HL-60 (cell line): ENCODE results near the gene SPON2.

Experiments
- DNase-seq, 2 experiments: peaks; one replicate each; pipeline ENCODE4 v3.0.0-alpha.2; 2010 to 2020; ENCODE audit warnings: low read depth in 1 of 2, low spot score in 1 of 2
- H3K27ac ChIP-seq: fragments of 250-450 bp; sonication (Bioruptor Pico); replicated peaks from 2 replicates; pipeline ENCODE4 v1.5.1; 2020; ENCODE audit warnings: mild to moderate bottlenecking, moderate library complexity
- H3K27me3 ChIP-seq: fragments of 250-450 bp; sonication (Bioruptor Pico); 2 replicates; pipeline ENCODE4 v1.5.1; 2021; ENCODE audit warnings: mild to moderate bottlenecking, moderate library complexity; ENCODE audit not compliant: insufficient read depth, poor library complexity, severe bottlenecking
- H3K4me3 ChIP-seq: replicated peaks from 2 replicates; pipeline ENCODE4 v1.5.1; 2011; ENCODE audit warnings: mild to moderate bottlenecking, control low read depth, low read length; ENCODE audit not compliant: insufficient read depth
- CTCF ChIP-seq: IDR thresholded peaks from one replicate; pipeline ENCODE4 v1.5.1; 2011; ENCODE audit warnings: low read length, control low read depth, inconsistent platforms; ENCODE audit not compliant: insufficient read depth
- GABPA ChIP-seq: IDR thresholded peaks from 2 replicates; pipeline ENCODE4 v1.6.1; 2012; ENCODE audit warnings: low read depth
- POLR2AphosphoS5 ChIP-seq: IDR thresholded peaks from 2 replicates; pipeline ENCODE4 v1.6.1; 2012; ENCODE audit warnings: low read depth
- REST ChIP-seq: IDR thresholded peaks from 2 replicates; pipeline ENCODE4 v1.6.1; 2012; ENCODE audit warnings: low read depth; ENCODE audit not compliant: insufficient replicate concordance
- SPI1 ChIP-seq: IDR thresholded peaks from 2 replicates; pipeline ENCODE4 v1.6.1; 2012; ENCODE audit warnings: low read depth, mild to moderate bottlenecking, borderline replicate concordance

Gene SPON2

GRCh38 chr4:1154523-1155182 is 17.7 kb downstream of the SPON2 start:
- Histone ChIP-seq H3K27ac (no peak overlapping the region), H3K27me3 (peaks cover 2% of the 10 kb centered on the region), H3K4me3 (no peak overlapping the region)
- no peak for DNase-seq
- TF ChIP-seq SPI1 (no peak), POLR2AphosphoS5 (no peak), GABPA (no peak), REST (no peak), CTCF (no peak)

- Histone ChIP-seq H3K27ac (no peak overlapping the region), H3K27me3 (peaks cover 2% of the 10 kb centered on the region), H3K4me3 (no peak overlapping the region)
- DNase-seq: no peak
- TF ChIP-seq POLR2AphosphoS5 (no peak), CTCF (no peak), REST (no peak), SPI1 (no peak), GABPA (no peak)
Observed at GRCh38 chr4:1154126-1154522, 18.3 kb downstream of the SPON2 start.

GRCh38 chr4:1153567-1154090 is 18.8 kb downstream of the SPON2 start:
- no peak for DNase-seq
- no peak overlapping the region for H3K4me3 ChIP-seq
- TF ChIP-seq POLR2AphosphoS5: no peak
- no peak for TF ChIP-seq GABPA
- TF ChIP-seq SPI1: no peak
- no peak for TF ChIP-seq CTCF
- TF ChIP-seq REST: no peak
- H3K27me3 ChIP-seq: peaks cover 2% of the 10 kb centered on the region
- no peak overlapping the region for H3K27ac ChIP-seq
